OCI-LY1 (cell line): Measurements from ENCODE around the gene PDGFRB.

Experiments used
- H2AFZ ChIP-seq: fragments of 200-600 bp; sonication (generic), shearing (Covaris generic); 2 replicates; pipeline ENCODE4 v1.6.0; 2014; ENCODE audit warnings: antibody characterized with exemption, mild to moderate bottlenecking, low read length
- H3F3A ChIP-seq: fragments of 200-600 bp; sonication (generic), shearing (Covaris generic); 2 replicates; pipeline ENCODE4 v1.6.0; 2014; ENCODE audit warnings: mild to moderate bottlenecking, antibody characterized with exemption, low read length, moderate library complexity; ENCODE audit not compliant: insufficient read depth
- H3K27ac ChIP-seq: fragments of 200-600 bp; sonication (generic); 2 replicates; pipeline ENCODE4 v1.5.1; 2014; ENCODE audit warnings: low read length, mixed run types, mild to moderate bottlenecking, low read depth; ENCODE audit not compliant: poor library complexity, severe bottlenecking
- H3K27me3 ChIP-seq: fragments of 200-600 bp; sonication (generic); 2 replicates; pipeline ENCODE4 v1.6.0; 2014; ENCODE audit warnings: antibody characterized with exemption, mild to moderate bottlenecking, low read length, moderate library complexity; ENCODE audit not compliant: insufficient read depth
- H3K36me3 ChIP-seq: fragments of 200-600 bp; sonication (generic); 2 replicates; pipeline ENCODE4 v1.6.1; 2014; ENCODE audit warnings: mild to moderate bottlenecking, antibody characterized with exemption, low read length, moderate library complexity, mixed read lengths; ENCODE audit not compliant: insufficient read depth
- H3K4me1 ChIP-seq: fragments of 200-600 bp; sonication (generic); 2 replicates; pipeline ENCODE4 v1.5.1; 2014; ENCODE audit warnings: mild to moderate bottlenecking, low read length, moderate library complexity; ENCODE audit not compliant: insufficient read depth, severe bottlenecking
- H3K4me2 ChIP-seq: fragments of 200-600 bp; sonication (generic), shearing (Covaris generic); 2 replicates; pipeline ENCODE4 v1.6.1; 2014; ENCODE audit warnings: low read length
- H3K4me3 ChIP-seq: fragments of 200-600 bp; sonication (generic); 2 replicates; pipeline ENCODE4 v1.5.1; 2014; ENCODE audit warnings: low read length, low read depth, mild to moderate bottlenecking, mixed read lengths; ENCODE audit not compliant: poor library complexity, severe bottlenecking
- H3K79me2 ChIP-seq: fragments of 200-600 bp; shearing (Covaris generic); 2 replicates; pipeline ENCODE4 v1.6.1; 2016; ENCODE audit warnings: mixed run types, low read length, mixed read lengths; ENCODE audit not compliant: insufficient read depth
- H3K9ac ChIP-seq: fragments of 200-600 bp; sonication (generic), shearing (Covaris generic); 2 replicates; pipeline ENCODE4 v1.6.1; 2014; ENCODE audit warnings: mild to moderate bottlenecking, low read length, mixed read lengths
- H3K9me2 ChIP-seq: fragments of 200-600 bp; sonication (generic), shearing (Covaris generic); 2 replicates; pipeline ENCODE4 v1.6.1; 2014; ENCODE audit warnings: low read depth, mild to moderate bottlenecking, low read length, mixed read lengths
- H3K9me3 ChIP-seq: fragments of 200-600 bp; shearing (Covaris generic); 2 replicates; pipeline ENCODE4 v1.6.1; 2014; ENCODE audit warnings: low read length, mixed read lengths
- H4K20me1 ChIP-seq: fragments of 200-600 bp; sonication (generic), shearing (Covaris generic); 2 replicates; pipeline ENCODE4 v1.6.0; 2016; ENCODE audit warnings: mild to moderate bottlenecking, low read length; ENCODE audit not compliant: insufficient read depth
- EZH2 ChIP-seq: fragments of 200-600 bp; sonication (generic), shearing (Covaris generic); IDR thresholded peaks from 2 replicates; pipeline ENCODE4 v1.8.0; 2017; ENCODE audit warnings: borderline replicate concordance, mixed run types, mild to moderate bottlenecking, antibody characterized with exemption, low read length, moderate library complexity, mixed read lengths
- TF ChIP-seq, protein P1 (sequence below): fragments of 200-600 bp; sonication (generic), shearing (Covaris generic); IDR thresholded peaks from 2 replicates; pipeline ENCODE4 v1.5.1; 2017; ENCODE audit warnings: mild to moderate bottlenecking, antibody characterized with exemption, low read length, moderate library complexity, mixed read lengths

PDGFRB gene

DNA sequence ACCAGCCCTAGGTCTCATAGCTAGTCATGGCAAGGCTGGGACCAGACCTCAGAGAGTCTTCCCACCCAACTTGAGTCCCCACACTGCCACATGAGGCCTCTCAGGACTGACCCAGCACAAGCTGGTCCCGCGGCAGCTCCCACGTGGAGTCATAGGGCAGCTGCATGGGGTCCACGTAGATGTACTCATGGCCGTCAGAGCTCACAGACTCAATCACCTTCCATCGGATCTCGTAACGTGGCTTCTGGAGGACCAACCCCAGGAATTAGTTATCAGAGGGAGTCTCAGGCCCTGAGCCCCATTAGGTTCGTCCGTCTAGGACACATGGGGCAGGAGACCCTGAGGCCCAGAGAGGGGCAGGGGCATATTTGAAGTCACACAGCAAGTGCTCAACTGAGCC lies 30.3 kb downstream of the PDGFRB start:
- Histone ChIP-seq H3K36me3 (no peaks in the 10 kb centered on the region), H3K9ac (no peak overlapping the region)

DNA sequence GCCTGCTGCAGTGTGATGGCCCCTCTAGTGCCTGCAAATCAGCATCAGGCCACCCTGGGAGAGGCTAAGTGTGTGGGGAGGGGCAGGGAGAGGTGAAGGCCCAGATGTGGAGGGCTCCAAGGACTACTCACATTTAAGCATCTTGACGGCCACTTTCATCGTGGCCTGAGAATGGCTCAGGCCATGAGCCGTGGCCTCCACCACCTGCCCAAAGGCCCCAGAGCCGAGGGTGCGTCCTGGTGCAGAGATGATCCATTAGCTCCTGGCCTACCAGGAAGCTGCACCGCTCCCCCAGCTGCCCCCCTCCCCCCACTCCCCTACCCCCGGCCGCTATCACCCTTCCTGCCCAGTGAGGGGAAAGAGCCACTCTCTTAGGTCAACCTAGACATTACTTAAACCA lies 31.0 kb downstream of the PDGFRB start:
- Histone ChIP-seq H3K4me2 (no peak overlapping the region), H3K27me3 (no peaks in the 10 kb centered on the region), H3K27ac (no peak overlapping the region), H3K9ac (no peak overlapping the region), H3K4me1 (no peaks in the 10 kb centered on the region), H3K9me3 (no peaks in the 10 kb centered on the region), H3K4me3 (no peak overlapping the region), H2AFZ (no peak overlapping the region), H3K36me3 (no peaks in the 10 kb centered on the region), H3K79me2 (no peaks in the 10 kb centered on the region), H3F3A (no peaks in the 10 kb centered on the region), H4K20me1 (no peaks in the 10 kb centered on the region), H3K9me2 (no peaks in the 10 kb centered on the region)
- TF ChIP-seq EZH2, result no peak
- TF ChIP-seq, protein P1, sequence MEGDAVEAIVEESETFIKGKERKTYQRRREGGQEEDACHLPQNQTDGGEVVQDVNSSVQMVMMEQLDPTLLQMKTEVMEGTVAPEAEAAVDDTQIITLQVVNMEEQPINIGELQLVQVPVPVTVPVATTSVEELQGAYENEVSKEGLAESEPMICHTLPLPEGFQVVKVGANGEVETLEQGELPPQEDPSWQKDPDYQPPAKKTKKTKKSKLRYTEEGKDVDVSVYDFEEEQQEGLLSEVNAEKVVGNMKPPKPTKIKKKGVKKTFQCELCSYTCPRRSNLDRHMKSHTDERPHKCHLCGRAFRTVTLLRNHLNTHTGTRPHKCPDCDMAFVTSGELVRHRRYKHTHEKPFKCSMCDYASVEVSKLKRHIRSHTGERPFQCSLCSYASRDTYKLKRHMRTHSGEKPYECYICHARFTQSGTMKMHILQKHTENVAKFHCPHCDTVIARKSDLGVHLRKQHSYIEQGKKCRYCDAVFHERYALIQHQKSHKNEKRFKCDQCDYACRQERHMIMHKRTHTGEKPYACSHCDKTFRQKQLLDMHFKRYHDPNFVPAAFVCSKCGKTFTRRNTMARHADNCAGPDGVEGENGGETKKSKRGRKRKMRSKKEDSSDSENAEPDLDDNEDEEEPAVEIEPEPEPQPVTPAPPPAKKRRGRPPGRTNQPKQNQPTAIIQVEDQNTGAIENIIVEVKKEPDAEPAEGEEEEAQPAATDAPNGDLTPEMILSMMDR, result no peak

More for the DNA sequence above, 30.3 kb downstream of the PDGFRB start:
- H2AFZ ChIP-seq, result no peak overlapping the region
- no peaks in the 10 kb centered on the region for H3F3A ChIP-seq
- H3K79me2 ChIP-seq, result no peaks in the 10 kb centered on the region
- no peaks in the 10 kb centered on the region for H3K9me3 ChIP-seq
- TF ChIP-seq, protein P1, result no peak
- TF ChIP-seq EZH2, result no peak
- no peaks in the 10 kb centered on the region for H3K9me2 ChIP-seq
- H3K4me1 ChIP-seq, result no peaks in the 10 kb centered on the region
- no peak overlapping the region for H3K4me2 ChIP-seq
- H4K20me1 ChIP-seq, result no peaks in the 10 kb centered on the region
- no peak overlapping the region for H3K27ac ChIP-seq
- no peaks in the 10 kb centered on the region for H3K27me3 ChIP-seq
- no peak overlapping the region for H3K4me3 ChIP-seq

DNA sequence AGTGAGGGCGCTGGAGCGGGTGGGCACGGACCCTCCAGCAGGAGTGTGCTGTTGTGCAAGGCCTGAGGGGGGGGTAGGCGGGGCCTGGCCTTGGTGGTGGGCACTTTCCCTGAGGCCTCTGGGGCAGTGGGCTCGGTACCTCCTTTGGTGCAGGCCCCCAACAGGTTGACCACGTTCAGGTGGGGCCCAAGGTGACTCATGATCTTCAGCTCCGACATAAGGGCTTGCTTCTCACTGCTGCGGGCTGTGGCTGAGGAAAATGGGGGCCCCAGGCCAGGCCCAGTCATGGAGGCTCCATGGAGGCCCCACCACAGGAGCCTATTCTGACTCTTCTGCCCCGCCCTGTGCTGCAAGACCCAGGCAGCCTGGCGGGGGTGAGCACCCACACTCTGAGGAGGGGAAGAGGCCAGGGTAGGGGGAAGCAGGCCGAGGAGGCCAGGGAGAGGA lies 31.5 kb downstream of the PDGFRB start:
- Histone ChIP-seq H2AFZ (no peak overlapping the region), H3K4me3 (no peak overlapping the region), H3K9me2 (no peaks in the 10 kb centered on the region), H3K79me2 (no peaks in the 10 kb centered on the region), H3K27me3 (no peaks in the 10 kb centered on the region), H3F3A (no peaks in the 10 kb centered on the region), H3K27ac (no peak overlapping the region), H3K4me2 (no peak overlapping the region), H4K20me1 (no peaks in the 10 kb centered on the region), H3K9me3 (no peaks in the 10 kb centered on the region), H3K4me1 (no peaks in the 10 kb centered on the region), H3K9ac (no peak overlapping the region), H3K36me3 (no peaks in the 10 kb centered on the region)
- TF ChIP-seq, protein P1, result no peak
- TF ChIP-seq EZH2, result no peak
